ENCODE data around the gene DNAAF5. TPM values are rescaled to one million over a fixed set of nuclear protein-coding genes. Genes with fewer than 3 reads are reported as not detected.

DNAAF5 gene
- total RNA-seq, 1 donor from 2014 or later: 18.1 TPM

- H3K4me1 ChIP-seq: peaks cover 38% of the 10 kb centered on the region
- no peak overlapping the region for H3K4me3 ChIP-seq
- H3K9me3 ChIP-seq (replicated peaks): no peaks in the 10 kb centered on the region
- H3K27me3 ChIP-seq (ENCODE audit: low read depth): no peaks in the 10 kb centered on the region
- intact Hi-C loops (cut with micrococcal nuclease): loop anchor here (5.0 kb wide), 1 partner anchor 441 kb away; no protein-coding TSS in a partner anchor
- no peak for DNase-seq
- no peak overlapping the region for H3K27ac ChIP-seq (replicated peaks)
- no peak for TF ChIP-seq CTCF (IDR thresholded peaks at IDR 0.05; ENCODE audit: borderline replicate concordance)
- peaks cover 38% of the 10 kb centered on the region for H3K36me3 ChIP-seq
These were observed 47.1 kb downstream of the DNAAF5 start for GRCh38 chr7:773622-773915.

- Histone ChIP-seq H3K9me3 (replicated peaks) (no peaks in the 10 kb centered on the region), H3K4me3 (no peak overlapping the region), H3K36me3 (peaks cover 45% of the 10 kb centered on the region), H3K27me3 (ENCODE audit: low read depth) (no peaks in the 10 kb centered on the region), H3K4me1 (peaks cover 36% of the 10 kb centered on the region), H3K27ac (replicated peaks) (no peak overlapping the region)
- peak; percentile 58 for DNase-seq
- TF ChIP-seq CTCF (IDR thresholded peaks at IDR 0.05; ENCODE audit: borderline replicate concordance): peak; percentile 94
- intact Hi-C loops (cut with micrococcal nuclease): loop anchor here (5.0 kb wide), 1 partner anchor 442 kb away; no protein-coding TSS in a partner anchor
These were observed 47.9 kb downstream of the DNAAF5 start for GRCh38 chr7:774161-775109.

GRCh38 chr7:776381-776780, 49.9 kb downstream of the DNAAF5 start:
- no peak overlapping the region for H3K27ac ChIP-seq (replicated peaks)
- no peak for TF ChIP-seq CTCF (IDR thresholded peaks at IDR 0.05; ENCODE audit: borderline replicate concordance)
- peaks cover 40% of the 10 kb centered on the region for H3K4me1 ChIP-seq
- no peak overlapping the region for H3K4me3 ChIP-seq
- H3K27me3 ChIP-seq (ENCODE audit: low read depth): no peaks in the 10 kb centered on the region
- peaks cover 48% of the 10 kb centered on the region for H3K36me3 ChIP-seq
- intact Hi-C loops (cut with micrococcal nuclease): no loop called here
- DNase-seq: no peak
- no peaks in the 10 kb centered on the region for H3K9me3 ChIP-seq (replicated peaks)

GRCh38 chr7:776992-777727, 50.7 kb downstream of the DNAAF5 start:
- intact Hi-C loops (cut with micrococcal nuclease): no loop called here
- TF ChIP-seq CTCF (IDR thresholded peaks at IDR 0.05; ENCODE audit: borderline replicate concordance): no peak
- Histone ChIP-seq H3K4me1 (peaks cover 36% of the 10 kb centered on the region), H3K27me3 (ENCODE audit: low read depth) (no peaks in the 10 kb centered on the region), H3K27ac (replicated peaks) (no peak overlapping the region), H3K36me3 (peaks cover 53% of the 10 kb centered on the region), H3K9me3 (replicated peaks) (no peaks in the 10 kb centered on the region), H3K4me3 (no peak overlapping the region)
- DNase-seq: no peak

- Histone ChIP-seq H3K4me1 (peaks cover 33% of the 10 kb centered on the region), H3K27me3 (ENCODE audit: low read depth) (no peaks in the 10 kb centered on the region), H3K4me3 (no peak overlapping the region), H3K27ac (replicated peaks) (no peak overlapping the region), H3K9me3 (replicated peaks) (no peaks in the 10 kb centered on the region), H3K36me3 (peaks cover 58% of the 10 kb centered on the region)
- no peak for TF ChIP-seq CTCF (IDR thresholded peaks at IDR 0.05; ENCODE audit: borderline replicate concordance)
- no peak for DNase-seq
- intact Hi-C loops (cut with micrococcal nuclease): no loop called here
These were observed 51.2 kb downstream of the DNAAF5 start for GRCh38 chr7:777728-778078.
